G401.6 (cell line): ENCODE measurements around the gene RAB33B.
"Not testable (repeated sequence)": the region's sequence is repeated elsewhere in the genome, so short reads cannot be mapped to it uniquely, and the experiment has no call there.

ENCODE experiments used
- FAIRE-seq: peaks from 2 replicates; lab custom pipeline; 2012; peaks lifted over from hg19 to GRCh38; lab: Jason Lieb, UNC

RAB33B gene

GRCh38 chr4:139464512-139464911 lies 10.6 kb downstream of the RAB33B start:
- not testable (repeated sequence) for FAIRE-seq

- no peak for FAIRE-seq
Measured at GRCh38 chr4:139465922-139466321, 12.0 kb downstream of the RAB33B start.

GRCh38 chr4:139468756-139469155 lies 14.8 kb downstream of the RAB33B start:
- not testable (repeated sequence) for FAIRE-seq

GRCh38 chr4:139469216-139469615 lies 15.3 kb downstream of the RAB33B start:
- no peak for FAIRE-seq

- FAIRE-seq: no peak
Measured at GRCh38 chr4:139469869-139470268, 15.9 kb downstream of the RAB33B start.

DNA sequence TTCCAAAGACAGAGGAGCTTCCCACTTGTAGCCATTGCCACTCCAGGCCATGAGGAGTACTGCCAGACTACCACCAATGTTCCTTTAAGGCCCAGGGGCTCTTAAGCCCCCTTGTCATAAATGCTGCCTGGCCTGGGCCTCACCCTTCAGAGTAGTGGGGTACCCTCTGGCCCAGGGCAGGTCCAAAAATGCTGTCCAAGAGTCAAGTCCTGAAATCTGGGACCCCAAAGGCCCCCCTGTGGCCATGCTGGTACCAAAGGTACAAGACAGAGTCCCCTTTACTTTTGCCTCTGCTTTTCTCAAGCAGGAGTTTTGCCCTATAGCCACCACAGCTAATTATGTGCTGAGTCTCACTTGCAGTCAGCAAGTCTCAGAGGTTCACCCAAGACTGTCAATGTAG lies 16.4 kb downstream of the RAB33B start:
- FAIRE-seq: no peak

DNA sequence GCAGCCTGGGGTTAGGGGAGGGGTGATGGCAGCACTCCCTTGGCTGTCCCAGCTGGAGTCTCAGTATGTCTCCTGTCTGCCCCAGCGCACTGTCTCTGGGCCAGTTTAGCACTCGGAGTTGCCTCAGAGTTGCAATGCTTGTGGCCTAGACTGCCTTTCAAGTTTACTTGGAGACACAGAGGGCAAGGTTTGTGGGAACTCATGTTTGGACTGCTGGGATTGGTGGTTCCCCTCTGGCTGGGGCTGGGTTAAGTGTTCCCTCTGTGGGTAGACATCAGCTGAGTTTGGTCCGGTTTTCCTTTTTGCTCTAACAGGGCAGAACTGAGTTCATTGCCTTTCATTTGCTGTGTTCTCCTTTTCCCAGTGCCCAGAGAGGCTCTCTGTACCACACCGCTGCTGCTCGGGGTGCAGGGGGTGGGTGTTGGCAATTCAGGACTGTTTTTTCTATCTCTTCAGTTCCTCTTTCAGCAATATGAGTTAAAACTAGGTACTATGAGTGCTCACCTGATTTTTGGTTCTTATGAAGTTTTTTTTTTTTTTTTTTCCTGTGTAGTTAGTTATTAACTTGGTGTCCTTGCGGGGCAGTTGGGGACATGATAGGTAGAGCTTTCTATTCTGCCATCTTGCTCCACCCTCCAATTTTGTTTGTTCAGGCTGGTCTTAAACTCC lies 17.2 kb downstream of the RAB33B start:
- no peak for FAIRE-seq

DNA sequence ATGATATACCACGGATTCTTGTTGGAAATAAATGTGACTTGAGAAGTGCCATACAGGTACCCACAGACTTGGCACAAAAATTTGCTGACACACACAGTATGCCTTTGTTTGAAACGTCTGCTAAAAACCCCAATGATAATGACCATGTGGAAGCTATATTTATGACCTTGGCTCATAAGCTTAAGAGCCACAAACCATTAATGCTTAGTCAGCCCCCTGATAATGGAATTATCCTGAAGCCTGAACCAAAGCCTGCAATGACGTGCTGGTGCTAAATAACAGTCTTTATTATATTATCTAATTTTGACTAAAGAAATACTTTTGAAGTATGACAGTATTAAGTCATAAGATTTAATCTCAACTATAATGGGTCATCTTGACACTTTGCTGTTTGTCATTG lies 18.9 kb downstream of the RAB33B start:
- FAIRE-seq: no peak

DNA sequence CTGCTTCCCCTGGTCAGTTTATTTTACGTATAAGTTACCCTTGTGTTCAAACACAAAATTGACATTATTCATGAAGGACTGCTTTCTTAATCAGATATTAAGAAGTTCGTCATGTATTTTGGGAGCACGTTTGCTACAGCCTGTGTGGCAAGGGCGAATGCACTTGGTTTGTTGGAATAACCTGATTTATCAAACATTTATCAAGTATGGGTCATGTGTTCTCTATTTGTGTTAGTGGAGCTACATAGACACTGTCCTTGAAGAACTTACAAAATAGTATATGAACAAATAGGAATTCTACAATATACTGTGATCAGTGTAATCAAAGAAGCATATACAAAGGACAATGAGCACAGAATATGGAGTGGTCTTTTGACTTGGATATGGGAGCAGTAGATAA lies 22.4 kb downstream of the RAB33B start:
- FAIRE-seq: no peak

- FAIRE-seq: no peak
Measured at GRCh38 chr4:139481465-139481864, 27.5 kb downstream of the RAB33B start.

GRCh38 chr4:139483000-139483399 lies 29.1 kb downstream of the RAB33B start:
- FAIRE-seq: no peak

DNA sequence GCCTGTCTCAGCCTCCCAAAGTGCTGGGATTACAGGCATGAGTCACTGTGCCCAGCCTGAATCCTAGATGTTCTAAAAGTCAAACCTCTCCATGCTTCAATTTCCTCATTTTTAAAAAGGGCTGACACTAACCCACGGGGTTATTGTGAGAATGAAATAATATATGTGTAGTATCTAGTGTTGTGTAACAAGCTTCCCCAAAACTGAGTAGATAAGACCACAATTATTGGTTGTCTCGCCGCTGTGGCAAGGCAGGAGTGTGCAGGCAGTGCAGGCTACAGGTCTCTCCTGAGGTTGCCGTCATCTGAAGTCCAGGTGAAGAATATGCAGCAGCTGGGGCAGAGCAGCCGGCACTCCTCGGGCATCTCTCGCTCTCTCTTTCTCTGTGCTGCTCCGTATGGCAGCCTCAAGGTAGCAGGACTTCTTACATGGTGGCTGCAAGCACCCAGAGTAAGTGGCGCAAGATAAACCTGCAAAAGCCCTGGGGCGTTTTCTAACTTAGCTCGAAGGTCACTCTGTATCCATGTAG lies 30.9 kb downstream of the RAB33B start:
- FAIRE-seq: no peak

GRCh38 chr4:139488442-139488841 lies 34.5 kb downstream of the RAB33B start:
- no peak for FAIRE-seq

DNA sequence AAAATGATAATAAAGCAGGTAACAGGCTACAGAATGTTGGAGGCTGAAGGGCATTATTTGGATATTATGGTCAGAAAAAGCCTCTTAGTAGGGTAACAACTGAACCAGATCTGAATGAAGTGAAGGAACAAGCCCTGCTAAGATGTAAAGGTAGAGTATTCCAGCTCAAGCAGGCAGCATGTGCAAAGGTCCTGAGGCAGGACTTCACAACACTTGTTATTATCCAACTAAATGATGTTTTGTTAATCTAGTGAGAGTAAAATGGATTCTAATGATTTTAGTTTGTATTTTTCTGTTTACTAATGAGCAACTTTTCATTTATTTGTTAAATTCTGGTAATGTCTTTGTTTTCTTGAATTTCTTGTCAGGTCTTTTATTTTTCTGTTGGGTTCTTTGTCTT lies 35.7 kb downstream of the RAB33B start:
- no peak for FAIRE-seq

DNA sequence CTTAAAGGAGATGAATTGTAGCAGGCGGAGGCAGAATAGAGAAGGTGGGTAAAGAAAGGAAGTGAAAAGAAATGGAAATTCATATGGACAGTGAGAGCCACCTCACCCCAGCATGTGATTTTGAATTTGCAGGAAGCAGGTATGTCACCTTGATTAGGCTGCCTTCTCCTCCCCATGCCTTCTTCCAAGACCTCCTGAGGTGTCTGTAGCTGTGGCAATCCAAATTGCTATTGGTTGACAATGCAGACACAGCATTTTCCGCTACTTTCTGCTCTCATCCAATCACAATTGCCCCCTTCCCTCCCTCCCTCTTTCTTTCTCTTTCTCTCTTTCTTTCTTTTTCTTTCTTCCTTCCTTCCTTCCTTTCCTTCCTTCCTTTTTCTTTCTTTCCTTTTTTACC lies 38.5 kb downstream of the RAB33B start:
- no peak for FAIRE-seq

DNA sequence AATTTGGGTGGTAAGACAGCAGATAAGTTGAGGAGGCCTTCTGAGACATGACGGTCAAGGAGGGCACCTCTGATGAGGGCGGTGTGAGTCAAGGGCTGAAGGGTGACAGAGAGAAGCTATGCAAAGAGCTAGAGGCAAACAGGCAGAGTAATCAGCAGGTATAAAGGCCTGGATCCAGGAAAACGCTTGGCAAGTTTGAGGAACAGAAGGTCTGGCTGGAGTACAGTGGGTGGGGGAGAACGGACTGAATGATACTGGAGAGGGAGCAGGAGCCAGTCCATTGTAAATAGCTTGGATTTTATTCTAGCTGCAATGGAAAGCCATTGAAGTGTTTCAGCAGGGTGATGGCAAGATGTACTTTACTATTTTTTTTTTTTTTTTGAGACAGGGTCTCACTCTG lies 39.3 kb downstream of the RAB33B start:
- FAIRE-seq: no peak

- FAIRE-seq: no peak
Measured at GRCh38 chr4:139499186-139499585, 45.3 kb downstream of the RAB33B start.

DNA sequence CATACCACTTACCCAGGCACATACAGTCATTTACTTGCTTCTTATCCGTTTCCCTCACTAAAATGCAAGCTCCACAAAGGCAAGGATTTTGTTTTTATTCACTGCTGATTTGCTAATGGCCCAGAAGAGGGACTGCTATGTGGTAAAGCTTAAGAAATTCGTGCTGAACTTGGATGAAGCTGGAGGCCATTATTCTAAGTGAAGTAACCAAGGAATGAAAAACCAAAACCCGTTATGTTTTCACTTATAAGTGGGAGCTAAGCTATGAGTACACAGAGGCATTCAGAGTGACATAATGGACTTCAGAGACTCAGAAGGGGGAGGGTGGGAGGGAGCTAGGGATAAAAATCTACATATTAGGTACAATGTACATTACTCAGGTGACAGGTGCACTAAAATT lies 47.2 kb downstream of the RAB33B start:
- FAIRE-seq: no peak

DNA sequence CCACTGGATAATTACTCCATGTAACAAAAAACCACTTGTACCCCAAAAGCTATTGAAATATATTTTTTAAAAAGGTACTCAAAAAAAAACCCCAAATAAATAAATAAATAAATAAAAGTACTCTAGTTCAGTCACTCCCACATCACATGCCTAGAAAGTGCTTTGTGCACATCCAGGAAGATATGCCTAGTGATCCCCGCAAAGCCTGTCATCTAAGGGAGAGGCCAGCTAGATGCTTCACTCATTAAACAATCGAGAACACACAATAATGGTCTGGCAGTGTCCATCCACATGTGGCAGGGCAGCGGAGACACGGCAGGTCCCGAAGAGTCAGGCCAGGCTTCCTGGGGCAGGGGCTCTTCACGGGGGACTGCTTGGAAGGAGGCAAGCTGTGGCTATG lies 47.6 kb downstream of the RAB33B start:
- no peak for FAIRE-seq

DNA sequence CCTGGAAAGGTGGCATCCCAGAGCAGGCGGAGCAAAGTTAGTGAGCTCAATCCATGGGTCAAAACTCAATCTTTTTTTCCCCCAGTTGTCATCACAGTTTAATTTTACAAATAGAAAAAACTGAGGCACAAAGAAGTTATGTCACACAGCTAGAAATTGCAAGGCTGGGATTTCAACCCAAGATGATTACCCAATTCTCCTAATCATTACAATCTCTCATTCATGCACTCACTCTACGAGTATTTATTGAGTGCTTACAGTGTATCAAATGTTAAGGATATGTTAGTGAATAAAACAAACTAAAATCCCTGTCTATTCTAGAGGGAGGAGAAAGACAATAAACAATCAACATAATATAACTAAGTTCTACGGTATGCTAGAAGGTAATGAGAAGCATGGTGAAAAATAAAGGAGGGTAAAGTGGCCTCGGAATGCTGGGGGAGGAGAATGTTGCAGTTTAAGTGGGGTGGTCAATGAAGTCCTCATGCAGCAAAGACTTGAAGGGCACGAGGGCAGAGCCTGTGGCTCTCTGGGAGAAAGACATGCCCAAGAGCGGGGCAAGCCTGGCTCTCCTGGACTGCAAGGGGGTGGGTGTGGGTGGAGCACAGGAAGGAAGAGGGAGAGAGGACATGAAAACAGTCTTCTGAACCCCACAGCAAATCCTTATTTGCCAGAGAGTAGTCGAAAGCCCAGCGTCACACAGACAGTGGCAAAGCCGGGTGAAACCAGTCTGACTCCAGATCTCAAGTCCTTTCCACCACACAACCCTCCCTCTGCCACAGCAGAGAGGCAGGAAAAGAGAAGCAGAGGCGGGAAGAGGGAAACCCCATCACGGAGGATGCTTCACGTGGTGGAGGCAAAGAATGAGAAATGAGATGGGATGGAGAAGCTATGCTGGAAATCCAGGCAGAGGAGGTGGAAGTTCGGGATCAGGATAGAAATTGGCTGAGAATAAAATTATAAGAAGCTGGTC lies 48.3 kb downstream of the RAB33B start:
- no peak for FAIRE-seq

GRCh38 chr4:139503622-139504166 lies 49.8 kb downstream of the RAB33B start:
- FAIRE-seq: no peak

DNA sequence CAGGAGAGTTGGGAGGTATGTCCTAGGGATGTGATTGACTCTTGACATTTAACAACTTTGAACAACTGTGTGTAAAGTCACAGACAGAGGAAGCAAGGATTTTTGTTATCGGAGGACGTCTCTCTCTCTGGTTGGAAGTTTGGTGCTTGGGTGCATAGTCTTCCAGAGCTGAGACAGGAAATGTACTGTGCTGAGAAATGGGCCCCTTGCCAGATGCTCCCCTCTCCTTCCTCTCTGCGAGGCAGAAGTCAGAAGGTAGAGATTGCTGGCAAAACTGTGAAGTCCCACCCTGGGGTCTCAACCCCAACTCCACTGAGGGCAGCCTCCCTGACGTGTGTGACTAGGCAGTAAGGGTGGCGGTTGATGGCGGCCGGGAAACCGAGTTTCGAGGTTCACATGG lies 52.9 kb downstream of the RAB33B start:
- FAIRE-seq: no peak
